OCI-LY3 (cell line): Measurements from ENCODE around the gene VIT.

ENCODE experiments used
- EZH2phosphoT487 ChIP-seq: fragments of 200-600 bp; shearing (Covaris generic); IDR thresholded peaks from 2 replicates; pipeline ENCODE4 v1.6.1; 2018; ENCODE audit warnings: antibody characterized with exemption, mixed run types, low read depth
- TF ChIP-seq, protein P1 (sequence below): fragments of 200-600, 300-600 bp; sonication (generic); IDR thresholded peaks from 2 replicates; pipeline ENCODE4 v1.5.1; 2014; ENCODE audit warnings: antibody characterized with exemption, low read length, low read depth

- TF ChIP-seq, protein P1, sequence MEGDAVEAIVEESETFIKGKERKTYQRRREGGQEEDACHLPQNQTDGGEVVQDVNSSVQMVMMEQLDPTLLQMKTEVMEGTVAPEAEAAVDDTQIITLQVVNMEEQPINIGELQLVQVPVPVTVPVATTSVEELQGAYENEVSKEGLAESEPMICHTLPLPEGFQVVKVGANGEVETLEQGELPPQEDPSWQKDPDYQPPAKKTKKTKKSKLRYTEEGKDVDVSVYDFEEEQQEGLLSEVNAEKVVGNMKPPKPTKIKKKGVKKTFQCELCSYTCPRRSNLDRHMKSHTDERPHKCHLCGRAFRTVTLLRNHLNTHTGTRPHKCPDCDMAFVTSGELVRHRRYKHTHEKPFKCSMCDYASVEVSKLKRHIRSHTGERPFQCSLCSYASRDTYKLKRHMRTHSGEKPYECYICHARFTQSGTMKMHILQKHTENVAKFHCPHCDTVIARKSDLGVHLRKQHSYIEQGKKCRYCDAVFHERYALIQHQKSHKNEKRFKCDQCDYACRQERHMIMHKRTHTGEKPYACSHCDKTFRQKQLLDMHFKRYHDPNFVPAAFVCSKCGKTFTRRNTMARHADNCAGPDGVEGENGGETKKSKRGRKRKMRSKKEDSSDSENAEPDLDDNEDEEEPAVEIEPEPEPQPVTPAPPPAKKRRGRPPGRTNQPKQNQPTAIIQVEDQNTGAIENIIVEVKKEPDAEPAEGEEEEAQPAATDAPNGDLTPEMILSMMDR: no peak
- TF ChIP-seq EZH2phosphoT487: no peak
Measured at GRCh38 chr2:36733215-36733614, 36.7 kb downstream of the VIT start.
